NCI-H2196 (cell line): ENCODE results near the gene ZNF276.

Experiments
- DNase-seq: peaks from one replicate; lab custom pipeline; 2025; ENCODE audit not compliant: unreplicated experiment; lab: John Stamatoyannopoulos, UW

Gene ZNF276

DNA sequence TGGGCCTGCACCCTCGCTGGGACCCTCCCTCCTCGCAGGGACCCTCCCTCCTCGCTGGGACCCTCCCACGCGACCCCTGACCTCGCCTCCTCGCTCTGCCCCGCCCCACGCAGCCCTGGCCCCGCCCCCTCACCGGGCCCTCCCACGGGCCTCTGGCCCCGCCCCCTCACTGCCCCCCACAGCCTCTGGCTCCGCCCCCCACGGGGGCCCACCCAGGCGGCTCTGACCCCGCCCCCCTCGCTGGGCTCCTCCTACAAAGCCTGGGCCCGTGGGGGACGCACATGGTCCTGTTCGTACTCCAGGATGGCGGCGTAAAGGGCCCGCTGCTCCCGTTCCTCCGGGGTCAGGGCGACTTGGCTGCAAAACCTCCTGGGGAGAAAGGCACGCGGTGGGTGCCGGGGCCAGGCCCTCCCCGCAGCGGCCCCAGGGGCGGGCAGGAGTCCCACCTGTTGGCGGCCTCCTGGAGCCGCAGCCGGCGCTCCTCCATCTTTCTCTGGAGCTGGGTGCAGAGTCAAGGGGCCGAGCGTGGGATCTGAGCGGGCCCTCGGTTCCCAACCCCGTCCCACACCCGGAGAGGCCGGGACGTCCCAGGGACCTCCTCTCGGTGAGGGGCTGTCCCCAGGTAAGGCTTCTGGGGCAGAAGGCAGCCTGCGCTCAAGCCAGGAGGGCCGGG is 9.6 kb upstream of the ZNF276 start:
- DNase-seq = no peak

DNA sequence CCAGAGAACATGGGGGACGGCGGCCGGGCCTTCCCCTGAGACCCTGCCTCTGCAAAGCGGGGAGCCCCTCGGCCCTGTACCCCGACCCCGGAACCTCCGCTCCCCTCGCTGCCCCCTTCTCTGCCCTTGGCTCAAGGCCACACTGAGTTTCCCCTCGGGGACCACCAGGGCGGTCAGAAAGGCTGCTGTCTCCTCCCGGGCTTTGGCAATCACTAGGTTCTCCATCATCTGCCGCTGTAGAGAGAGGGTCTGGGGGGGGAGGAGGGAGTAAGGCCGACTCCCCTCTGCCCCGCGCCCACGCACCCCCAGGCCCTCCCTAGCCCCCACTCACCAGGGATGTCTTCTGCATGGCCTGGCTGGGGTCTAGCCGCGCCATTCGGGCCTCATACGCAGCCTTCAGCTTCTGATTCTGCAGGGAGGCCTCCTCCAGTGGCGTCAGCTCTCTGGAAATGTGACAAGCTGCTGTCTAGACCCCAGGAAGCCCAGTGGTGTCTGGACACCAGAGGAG is 9.0 kb upstream of the ZNF276 start:
- DNase-seq = no peak

DNA sequence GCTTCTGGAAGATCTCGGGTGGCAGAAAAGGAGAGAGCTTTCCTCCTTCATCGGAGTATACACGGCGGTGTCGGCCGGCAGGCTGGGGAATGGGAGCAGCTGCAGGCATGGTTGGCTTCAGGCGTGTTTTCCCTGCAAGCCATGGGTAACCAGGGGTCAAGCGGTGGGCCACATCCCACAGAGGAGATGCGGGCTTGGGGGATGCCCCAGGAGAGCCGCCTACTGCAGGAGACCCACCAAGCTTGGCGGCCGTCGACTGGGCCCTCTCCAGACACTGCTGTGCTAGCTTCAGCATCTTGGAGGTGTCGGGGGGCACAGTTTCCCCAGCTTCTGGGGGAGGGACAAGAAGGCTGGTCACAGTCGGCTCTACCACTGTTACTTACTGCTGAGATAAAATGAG is 4.8 kb upstream of the ZNF276 start:
- DNase-seq = no peak

DNA sequence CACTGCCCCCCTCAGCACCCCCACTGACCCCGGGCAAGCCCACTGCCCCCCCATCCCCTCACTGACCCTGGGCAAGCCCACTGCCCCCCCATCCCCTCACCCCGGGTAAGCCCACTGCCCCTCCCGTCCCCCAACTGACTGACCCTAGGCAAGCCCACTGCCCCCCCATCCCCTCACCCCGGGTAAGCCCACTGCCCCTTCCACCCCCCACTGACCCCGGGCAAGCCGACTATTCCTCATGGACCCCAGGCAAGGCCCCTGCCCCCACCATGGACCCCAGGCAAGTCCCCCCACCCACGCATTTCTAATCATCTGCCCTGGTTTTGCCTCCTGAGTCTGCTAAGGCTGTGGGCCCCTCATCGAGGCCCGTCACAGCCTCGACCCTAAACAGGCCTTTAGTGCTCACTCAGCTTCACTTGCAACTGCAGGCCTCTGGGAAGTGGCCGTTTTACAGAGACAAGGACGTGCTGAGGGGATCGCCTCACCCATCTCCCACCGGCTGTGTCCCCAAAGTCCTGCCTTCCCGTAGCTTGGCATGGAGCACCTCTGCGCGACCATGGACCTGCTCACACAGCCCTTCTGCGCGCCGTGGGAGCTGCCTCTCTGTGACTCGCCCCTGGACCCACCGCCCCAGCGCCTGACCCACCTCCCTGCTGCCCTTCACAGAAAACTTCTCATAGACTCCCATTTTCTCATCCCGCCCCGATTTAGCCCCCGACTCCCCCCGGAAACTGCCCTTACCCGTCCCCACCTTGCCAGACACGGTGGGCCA is 4.2 kb upstream of the ZNF276 start:
- no peak for DNase-seq

DNA sequence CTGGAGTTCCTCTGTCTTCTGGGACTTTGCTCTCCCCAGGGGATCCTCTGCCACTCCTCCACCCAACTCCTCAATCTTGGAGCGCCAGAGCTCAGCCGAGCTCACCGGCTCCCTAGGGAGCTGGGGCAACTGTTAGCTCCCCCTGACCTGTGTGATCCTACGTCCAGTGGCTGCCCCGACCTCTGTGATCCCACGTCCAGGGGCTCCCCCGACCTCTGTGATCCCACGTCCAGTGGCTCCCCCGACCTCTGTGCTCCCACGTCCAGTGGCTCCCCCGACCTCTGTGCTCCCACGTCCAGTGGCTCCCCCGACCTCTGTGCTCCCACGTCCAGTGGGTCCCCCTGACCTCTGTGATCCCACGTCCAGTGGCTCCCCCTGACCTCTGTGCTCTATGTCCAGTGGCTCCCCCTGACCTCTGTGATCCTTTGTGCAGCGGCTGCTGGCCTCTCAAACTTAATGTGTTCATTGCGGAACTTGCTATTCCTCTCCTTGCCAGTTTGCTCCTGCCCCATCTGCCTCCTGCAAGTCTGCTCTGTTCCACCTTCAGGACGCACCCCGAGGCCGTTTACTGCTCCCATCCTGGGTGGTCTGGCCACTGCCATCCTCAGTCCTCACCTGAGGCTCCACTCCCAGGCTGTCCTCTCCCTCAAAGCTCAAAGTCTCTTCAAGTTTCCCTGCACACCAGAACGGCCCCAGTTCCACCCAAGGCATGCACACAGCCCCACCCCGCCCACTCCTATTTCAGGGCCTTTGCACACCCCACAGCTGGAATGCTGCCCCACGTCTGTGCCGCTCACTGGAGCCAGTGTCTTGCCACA is 3.4 kb upstream of the ZNF276 start:
- DNase-seq = no peak

DNA sequence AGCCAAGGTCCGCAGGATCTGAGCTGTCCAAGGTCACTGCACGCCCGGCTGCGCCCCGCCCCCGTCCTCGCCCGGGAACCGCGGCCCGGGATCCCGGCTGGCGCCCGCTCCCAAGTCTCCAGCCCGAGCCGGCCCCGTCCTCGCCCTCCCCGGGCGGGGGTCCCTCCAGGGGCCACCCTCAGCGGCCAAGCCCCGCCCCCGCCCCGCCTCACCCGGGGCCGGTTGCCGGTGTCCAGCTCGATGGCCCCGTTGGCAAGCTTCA is 855 bp upstream of the ZNF276 start:
- DNase-seq = no peak

DNA sequence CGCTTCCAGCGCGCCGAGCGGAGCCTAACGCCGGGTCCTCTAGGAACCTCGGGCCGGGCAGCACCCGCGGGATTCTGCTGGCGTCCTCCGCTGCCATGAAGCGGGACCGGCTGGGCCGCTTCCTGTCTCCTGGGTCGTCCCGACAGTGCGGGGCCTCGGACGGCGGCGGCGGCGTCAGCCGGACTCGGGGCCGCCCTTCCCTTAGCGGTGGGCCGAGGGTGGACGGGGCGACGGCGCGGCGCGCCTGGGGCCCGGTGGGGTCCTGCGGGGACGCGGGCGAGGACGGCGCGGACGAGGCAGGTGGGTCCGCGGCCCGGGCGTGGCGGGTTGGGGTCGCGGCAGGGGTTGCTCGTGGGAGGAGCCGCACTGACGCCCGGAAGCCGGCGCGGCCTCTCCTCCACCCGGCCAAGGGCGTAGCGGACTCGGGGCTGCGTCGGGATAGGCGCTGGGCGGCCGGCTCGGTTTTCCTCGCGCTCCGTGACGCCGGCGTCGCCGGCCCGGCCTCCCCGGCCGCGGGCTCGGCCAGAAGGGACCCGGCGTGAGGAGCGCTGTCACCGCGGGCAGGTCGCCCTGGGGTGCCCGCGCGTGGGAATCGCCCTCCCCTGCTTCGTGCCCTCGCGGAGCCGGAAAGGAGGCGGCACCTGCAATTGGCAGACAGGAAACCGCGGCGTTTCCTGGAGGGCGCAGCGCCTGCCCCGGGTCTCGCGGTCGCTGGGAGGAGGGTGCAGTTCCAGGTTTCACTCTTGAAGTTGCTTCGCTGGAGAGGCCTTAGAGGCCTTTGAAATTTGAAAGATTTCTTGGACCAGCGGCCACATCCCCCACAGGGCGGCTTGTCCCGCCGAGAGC is 432 bp downstream of the ZNF276 start:
- no peak for DNase-seq

DNA sequence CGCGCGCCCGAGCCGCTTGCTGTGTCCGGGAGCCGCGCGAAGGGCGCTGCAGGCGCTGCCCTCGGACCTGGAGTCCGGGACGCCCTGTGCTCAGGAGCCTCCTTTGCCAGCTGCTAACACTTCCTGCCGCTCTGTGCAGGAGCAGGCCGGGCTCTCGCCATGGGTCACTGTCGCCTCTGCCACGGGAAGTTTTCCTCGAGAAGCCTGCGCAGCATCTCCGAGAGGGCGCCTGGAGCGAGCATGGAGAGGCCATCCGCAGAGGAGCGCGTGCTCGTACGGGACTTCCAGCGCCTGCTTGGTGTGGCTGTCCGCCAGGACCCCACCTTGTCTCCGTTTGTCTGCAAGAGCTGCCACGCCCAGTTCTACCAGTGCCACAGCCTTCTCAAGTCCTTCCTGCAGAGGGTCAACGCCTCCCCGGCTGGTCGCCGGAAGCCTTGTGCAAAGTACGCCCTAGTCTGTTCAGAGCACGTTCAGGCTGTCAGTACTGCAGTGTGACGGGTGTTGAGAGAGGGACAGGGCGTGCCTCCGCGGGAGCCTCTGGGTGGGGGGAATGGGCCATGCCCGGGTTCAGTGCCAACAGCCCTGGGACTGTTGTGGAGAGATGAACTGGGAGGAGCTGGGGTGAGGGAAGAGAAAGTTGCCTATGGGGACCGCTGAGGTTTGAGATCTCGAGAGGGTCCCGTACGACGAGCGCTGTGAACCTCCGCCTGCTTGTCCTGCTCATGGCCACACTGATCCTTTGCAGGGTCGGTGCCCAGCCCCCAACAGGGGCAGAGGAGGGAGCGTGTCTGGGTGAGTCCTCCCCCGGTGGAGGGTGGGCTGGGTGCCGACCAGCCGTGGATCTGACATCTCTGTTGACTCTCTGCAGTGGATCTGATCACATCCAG is 1.3 kb downstream of the ZNF276 start:
- no peak for DNase-seq

DNA sequence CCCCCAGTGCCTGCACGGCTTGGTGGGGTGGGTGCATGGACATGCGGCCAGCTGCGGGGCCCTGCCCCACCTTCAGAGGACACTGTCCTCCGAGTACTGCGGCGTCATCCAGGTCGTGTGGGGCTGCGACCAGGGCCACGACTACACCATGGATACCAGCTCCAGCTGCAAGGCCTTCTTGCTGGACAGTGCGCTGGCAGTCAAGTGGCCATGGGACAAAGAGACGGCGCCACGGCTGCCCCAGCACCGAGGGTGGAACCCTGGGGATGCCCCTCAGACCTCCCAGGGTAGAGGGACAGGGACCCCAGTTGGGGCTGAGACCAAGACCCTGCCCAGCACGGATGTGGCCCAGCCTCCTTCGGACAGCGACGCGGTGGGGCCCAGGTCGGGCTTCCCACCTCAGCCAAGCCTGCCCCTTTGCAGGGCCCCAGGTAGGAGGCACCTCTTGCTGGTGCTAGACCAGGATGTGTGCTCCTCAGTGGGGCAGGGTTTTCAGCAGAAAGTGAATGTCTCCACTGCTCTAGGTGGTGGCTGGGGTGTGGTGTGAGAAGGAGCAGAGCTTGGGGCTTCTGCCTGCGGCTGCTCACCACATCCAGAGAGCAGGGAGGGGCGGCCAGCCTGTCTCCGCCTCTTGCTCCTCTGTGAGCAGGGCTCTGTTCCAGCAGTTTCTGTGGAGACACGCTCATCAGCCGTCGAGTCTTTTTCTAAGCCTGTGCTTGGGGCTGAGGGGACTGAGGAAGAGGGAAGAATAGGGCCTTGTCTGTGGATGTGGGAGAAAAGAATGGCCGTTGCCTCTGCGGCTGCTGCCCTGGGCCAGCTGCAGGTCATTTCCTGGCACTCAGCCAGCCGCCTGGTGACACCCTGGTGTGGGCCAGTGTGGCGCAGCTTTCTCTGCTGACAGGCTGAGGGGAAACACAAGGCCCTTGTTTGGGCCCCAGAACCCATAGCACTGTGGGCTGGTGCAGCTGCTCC is 2.2 kb downstream of the ZNF276 start:
- no peak for DNase-seq

DNA sequence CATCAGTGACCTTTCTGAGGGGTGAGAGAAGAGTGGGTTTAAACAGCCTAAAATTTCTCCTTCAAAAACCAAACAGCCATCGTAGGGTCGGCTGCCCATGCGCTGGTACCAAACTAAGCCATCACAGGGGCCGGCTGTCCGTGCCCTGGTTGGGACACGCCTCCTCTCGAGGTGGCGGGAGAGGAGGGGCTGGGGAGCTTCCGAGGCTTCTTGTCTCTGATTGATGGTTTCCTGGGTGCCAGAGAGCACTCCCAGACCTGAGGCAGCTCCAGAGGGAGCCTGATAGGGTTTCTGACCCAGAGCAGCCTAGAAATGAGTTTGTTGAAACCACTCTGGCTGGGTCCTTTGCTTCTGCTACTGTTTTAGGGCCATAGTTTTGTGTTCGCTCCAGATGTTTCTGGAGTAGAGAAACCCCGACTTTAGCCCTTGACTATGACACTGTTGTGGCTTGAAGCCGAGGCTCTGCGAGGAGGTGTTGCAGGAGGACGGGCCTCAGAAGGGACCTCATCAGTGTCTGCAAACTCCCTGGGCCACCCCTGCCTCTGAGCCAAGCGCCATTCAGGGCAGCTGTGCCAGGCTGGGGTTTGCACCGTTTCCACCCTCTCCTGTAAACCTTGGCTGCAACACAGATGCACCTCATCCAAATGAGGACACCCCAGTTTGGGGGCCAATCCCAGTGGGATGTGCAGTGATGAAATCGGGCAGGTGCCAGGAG is 6.2 kb downstream of the ZNF276 start:
- DNase-seq = no peak

DNA sequence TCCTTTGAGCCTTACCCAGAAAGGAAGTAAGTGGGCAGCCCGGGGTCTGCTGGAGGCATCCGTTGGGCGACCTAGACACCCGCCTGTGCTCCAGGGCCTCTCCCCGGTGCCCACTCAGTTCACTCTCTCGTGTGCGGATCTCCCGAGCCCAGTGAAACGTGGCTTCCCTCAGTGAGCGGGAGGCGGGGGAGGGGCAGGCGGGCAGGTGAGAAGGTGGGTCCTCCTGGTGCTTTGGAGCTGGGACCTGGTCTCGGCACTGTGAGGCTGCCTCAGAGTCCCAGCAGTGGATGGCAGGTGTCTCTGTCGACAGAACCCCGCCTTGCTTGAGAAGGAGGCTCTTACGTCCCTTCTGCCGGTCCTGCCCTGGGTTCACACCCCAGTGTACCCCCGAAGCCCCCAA is 8.0 kb downstream of the ZNF276 start:
- no peak for DNase-seq

DNA sequence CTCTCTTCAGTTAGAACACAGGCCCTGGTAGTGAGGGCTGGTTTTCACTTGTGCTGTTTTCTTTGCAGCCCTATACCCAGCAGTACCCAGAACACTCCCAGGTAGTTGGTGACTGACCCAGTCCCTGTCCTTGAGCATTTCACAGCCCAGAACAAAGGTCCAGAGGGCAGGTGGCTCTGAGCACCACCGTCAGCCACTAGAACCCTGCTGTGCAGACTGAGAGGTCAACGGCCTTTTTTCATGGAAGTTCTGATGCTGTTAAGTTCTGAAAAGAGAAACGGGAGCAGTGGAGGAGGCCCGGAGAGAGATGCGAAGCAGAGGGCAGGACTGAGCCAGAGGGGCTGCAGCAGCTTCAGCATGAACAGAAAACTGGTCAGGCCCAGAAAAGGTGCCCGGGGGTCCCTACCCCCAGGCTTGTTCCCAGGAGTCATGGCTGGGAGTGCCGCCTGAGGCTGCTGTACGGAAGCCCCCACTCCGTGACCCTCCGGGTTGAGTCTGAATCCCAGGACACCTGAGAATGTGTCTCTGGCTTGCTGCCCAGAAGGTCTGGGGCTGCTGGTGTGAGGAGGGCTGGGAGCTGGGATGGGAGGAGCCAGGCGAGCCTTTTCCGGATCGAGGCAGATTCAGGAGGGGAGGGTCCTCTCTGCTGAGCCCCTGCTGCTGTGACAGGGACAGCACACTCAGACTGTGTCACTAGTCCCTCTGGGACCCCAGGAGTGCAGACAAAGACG is 8.7 kb downstream of the ZNF276 start:
- DNase-seq = no peak

DNA sequence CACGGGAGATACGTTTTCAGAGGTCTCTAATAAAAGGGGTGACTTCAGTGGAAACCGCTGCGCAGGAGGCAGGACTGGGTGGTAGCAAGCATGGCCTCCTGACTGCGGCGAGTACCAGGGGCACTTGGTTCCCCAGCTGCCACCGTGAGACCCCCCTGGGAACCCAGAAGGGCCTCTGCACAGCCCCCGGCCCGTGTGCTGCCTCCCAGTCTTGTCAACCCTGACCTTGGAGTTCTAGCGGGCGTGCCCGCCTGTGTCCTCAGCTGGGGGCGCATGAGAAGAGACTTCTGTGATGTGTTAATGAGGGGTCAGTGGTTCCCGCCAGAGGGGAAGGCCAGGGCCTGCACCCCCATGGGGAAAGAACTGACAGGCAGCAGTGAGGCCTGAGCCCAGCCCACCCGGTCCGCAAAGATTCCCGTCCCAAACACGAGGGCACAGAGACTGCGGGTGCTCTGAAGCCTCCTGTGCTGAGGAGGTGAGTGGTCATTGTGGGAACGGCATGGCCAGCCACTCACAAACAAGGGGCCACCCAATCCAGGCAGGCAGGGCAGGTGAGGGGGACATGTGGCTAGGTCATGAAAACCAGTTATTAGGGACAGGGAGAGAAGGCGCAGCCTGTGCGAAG is 9.4 kb downstream of the ZNF276 start:
- no peak for DNase-seq

DNA sequence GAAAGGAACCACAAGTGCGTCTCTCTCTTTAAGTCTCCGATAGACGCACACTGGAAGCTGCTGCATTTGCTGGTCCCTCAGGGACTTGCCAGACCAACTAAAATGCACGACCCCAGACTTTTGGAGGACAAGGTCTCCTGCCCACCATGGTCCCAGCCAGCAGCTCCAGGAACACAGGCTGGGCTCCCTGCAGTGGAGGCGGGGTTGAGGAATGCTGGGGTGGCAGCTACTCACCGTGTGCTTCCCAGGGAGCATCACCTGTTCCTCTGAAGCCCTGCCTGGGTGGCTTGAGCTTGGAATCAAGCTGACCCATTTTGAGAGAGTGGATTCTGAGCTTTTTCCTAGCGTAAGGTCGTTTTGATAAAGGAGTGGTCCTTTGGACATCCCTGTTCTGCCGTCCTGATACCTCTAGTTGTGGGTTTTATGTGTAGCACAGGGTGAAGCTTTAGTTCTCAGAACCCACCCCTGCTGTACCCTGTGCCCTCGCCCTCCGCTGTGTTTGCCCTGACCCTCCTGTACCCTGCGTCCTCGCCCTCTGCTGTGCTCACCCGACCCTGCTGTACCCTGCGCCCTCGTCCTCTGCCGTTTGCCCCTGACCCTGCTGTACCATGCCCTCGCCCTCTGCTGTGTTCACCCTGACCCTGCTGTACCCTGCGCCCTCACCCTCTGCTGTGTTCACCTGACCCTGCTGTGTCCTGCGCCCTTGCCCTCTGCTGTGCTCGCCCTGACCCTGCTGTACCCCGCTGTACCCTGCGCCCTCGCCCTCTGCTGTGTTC is 11.0 kb downstream of the ZNF276 start:
- no peak for DNase-seq

DNA sequence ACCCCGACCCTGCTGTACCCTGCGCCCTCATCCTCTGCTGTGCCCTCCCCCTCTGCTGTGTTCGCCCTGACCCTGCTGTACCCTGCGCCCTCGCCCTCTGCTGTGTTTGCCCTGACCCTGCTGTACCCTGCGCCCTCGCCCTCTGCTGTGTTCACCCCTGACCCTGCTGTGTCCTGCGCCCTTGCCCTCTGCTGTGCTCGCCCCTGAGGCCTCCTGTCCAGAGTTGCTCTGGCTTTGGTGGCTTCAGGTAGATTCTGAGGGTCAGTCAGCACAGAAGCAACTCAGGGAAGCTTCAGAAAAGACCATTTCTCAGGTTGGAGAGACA is 11.5 kb downstream of the ZNF276 start:
- DNase-seq = no peak

DNA sequence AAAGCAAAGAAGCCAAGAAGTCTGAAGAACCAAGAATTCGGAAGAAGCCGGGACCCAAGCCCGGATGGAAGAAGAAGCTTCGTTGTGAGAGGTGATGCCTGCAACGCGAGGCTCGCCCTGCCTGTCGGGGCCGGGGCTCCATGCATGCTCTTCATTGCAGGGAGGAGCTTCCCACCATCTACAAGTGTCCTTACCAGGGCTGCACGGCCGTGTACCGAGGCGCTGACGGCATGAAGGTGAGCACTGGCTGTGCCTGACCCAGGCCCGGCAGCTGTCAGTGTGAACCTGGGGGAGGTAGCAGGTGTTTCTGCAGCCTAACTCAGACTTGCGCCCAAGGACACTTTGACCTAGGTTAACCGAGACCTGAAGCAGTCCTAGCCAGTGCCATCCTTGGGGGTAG is 12.0 kb downstream of the ZNF276 start:
- DNase-seq = no peak

DNA sequence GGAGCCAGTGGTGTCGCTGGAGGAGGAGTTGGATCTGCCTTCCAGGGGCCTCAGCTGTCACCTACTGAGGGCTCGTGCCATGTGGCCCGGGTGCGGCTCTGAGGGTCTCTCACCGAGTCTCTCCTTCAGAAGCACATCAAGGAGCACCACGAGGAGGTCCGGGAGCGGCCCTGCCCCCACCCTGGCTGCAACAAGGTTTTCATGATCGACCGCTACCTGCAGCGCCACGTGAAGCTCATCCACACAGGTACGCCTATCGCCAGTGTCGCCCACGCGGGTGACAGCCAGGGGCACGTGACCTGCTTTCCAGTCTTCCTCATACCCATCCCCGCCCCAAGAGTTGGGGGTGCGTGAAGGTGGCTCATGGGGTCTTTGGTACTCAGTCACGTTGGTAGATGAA is 12.5 kb downstream of the ZNF276 start:
- no peak for DNase-seq
